T1000 (cell line): ENCODE measurements around the gene AFAP1.
A peak's percentile ranks its signal among the peaks of the same experiment; 100 is the strongest.

ENCODE experiments used
- DNase-seq: peaks from one replicate; lab custom pipeline; 2025; ENCODE audit warnings: mixed read lengths; lab: John Stamatoyannopoulos, UW

The AFAP1 gene

DNA sequence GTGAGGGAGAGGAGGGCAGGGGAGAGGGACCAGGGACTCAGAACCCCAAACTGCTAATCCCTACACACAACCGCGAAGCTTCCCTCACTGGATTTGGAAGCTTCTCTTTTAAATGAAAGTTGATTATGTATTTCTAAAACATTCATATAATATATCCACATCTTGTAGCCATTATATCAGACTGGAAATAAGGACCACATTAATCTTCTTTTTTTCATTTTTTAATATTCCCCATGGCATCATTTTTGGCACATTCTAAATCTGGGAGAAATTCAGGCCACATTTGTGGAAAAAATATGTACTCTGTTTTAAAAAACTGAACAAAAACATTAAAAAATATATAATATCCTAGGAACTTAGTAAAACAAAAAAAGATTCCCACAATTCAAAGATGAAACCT, 97.8 kb downstream of the AFAP1 start:
- no peak for DNase-seq

DNA sequence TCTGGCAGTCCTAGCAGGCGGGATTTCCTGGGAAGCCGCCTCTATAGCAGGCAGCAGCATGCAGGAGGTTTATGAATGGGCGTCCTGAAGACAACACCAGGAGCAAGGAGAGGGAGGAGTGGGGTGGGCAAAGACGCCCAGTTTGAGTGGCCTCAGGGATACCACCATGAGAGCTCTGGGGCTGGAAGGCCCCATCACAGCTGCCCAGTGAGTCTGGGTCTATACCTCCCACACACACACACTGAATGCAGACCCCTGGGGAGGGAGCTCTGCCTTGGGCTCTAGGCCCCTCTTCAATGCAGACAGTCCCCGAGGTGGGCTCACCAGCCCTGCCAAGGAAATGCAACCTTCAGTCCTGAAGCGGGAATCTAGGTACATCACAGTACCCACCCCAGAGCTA, 98.6 kb downstream of the AFAP1 start:
- DNase-seq = no peak

DNA sequence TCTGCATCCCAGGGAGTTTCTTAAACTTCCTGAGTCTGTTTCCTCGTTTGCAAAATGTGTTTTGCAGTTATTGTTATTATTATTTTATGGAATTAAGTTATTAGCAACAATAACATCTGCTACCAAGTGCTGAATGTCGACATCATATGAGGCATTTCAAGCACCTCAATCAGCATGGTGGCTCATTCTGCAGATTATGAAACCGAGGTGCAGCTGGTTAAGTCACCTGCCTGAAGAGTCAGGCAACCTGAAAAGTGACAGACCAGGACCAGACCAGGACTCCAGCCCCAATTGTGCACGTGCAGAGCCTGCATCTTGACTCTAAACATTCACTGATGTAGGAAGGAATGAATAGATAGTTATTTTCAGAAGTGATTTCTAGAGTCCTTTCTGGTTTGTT, 99.8 kb downstream of the AFAP1 start:
- DNase-seq = no peak

DNA sequence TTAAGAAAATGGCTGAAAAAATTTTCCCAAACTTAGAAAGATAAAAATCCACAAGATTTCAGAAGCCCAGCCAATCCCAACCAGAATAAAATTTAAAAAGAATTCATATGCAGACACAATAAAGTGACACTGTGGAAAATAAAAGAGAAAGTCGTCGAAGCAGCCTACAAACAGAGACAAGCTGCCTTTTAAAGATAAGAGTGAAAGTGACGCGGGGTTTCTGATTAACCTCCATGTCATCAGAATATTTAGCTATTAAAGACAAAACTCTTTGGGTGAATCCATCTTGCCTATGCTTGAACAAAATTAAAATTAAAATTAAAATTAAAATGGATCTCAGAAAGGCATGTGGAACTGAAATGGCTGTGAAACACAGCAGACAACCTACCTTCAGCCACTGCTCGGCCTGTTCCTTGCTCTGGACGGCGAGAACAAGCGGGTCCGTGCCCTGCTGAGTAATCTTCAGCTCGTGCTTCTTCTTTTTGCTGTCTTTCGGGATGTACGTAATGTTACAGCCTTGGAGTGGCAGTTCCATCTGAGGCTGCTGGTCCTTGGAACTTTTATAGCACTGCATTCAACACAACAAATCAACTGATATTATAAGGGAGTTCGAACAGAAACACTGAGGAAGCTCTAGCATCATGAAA, 101.4 kb downstream of the AFAP1 start:
- no peak for DNase-seq

DNA sequence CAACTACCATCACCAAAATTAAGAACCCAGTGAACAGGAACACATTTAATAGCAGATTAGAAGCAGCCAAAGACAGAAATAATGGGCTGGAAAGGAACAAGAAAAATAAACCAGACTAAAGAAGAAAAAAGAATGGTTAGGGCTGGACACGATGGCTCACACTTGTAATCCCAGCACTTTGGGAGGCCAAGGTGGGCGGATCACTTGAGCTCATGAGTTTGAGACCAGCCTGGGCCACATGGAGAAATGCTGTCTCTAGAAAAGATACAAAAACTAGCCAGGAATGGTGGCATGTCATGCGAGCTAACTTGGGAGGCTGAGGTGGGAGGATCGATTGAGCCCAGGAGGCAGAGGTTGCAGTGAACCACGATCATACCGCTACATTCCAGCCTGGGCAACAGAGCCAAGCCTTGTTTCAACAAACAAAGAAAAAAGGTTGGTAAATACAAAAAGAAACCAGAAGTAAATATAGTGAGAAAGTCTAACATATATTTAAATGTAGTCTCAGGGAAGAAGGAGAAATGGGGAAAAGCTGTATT, 102.0 kb downstream of the AFAP1 start:
- no peak for DNase-seq

DNA sequence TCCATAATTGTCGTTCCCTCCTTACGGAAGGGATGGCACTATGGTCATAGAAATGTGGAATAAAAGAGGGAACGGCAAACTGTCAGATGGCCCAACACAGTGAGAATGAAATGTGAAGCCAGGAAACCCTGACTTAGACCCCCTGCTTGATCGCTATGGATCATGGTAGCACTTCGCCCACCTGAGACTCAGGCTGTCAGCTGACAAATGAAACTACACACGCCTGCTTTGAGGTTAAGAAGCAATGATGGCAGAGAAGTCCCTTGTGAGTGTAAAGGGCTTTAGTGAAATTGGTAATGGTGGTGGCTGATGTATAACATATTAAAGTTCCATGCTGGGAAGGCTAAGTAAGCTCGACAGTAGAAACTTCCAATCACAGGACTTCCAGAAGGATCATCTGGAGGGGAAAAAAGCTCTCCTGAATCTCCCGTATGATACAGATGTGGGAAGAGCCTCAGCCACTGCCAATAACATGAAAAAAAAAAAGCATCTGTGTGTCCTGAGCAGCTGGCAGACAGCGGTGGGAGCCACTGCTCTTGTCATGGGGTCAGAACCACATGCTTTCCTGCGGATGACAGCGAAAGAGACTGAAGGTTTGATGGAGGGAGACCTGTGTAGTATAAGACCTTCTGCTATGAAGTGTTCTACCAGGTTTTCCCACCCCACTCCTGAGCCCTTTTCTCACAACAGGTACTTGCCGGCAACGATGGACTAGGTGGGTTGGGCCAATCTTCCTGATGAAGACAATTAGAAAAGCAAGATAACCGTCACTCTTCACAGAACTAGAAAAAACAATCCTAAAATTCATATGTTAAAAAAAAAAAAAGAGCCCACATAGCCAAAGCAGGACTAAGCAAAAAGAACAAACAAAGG, 107.6 kb downstream of the AFAP1 start:
- DNase-seq = no peak

DNA sequence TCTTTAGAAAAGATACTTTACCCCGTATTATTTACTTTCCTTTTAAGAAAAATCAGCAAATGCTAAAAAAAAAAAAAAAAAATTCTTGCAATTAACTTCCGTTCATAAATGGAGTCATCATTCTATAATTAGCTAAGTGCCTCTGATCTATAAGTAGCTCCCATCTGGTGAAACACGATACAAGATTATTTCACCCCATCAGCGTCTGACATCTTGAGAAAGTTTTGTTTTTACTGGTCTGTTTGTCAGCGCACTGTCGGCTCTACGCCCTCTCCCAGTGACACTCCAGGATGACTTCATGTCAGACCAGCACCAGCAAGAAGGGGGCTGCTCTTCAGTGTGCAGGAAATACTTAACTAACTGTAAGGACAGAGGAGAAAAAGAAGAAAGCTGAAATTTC, 108.3 kb downstream of the AFAP1 start:
- DNase-seq = no peak

DNA sequence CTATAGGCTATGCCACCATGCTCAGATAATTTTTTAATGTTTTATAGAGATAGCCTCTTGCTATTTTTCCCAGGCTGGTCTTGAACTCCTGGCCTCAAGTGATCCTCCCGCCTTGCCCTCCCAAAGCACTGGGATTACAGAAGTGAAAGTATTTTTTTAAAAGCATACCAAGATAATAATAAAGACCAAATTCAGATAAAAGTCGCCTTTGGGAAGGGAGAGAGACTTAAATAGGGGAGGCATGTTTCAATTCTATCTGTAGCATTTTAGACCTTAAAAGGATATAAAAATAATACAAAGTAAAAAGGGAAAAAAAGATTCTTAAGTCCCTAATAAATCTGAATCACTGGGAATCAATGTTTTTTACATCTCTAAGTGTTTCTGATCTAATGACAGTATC, 108.9 kb downstream of the AFAP1 start:
- no peak for DNase-seq

DNA sequence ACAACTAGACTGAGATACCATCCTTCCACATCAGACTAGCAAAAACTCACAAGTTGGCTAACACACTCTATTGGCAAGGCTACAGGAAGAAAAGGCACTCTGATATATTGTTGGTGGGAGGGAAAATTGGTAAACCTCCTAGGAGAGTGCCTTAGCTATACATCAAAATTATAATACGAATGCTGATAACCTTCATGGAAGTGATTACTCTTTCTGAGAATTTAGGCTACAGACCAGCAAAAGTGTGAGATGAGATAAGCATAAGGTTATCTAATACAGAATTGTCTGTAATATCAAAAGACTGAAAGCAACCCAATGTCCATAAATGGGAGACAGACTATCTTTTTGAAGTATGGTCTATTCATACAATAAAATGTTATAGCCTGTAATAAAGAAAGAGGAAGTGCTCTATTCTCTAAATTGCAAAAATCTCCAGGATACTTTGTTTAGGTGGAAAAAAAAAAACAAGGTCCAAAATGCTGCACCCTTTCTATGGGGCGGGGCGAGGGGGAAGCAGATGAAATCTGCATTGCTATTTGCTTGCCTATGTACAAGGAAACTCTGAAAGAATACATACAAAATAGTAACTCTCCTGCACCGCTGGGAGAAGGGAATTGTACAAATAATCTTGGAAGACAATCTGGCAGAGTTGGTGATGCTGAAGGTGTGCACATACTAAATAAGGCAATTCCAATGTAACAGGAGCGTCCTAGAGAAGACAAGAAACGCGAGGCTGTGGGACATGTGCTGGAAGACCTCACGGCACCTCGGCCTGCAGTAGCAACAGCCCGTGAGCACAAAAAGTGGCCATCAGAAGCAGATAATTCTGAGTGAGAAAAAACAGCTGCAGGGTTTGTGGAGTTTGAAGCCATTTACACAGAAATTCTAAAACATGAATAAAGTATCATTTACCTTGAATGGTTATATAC, 109.7 kb downstream of the AFAP1 start:
- DNase-seq = no peak

DNA sequence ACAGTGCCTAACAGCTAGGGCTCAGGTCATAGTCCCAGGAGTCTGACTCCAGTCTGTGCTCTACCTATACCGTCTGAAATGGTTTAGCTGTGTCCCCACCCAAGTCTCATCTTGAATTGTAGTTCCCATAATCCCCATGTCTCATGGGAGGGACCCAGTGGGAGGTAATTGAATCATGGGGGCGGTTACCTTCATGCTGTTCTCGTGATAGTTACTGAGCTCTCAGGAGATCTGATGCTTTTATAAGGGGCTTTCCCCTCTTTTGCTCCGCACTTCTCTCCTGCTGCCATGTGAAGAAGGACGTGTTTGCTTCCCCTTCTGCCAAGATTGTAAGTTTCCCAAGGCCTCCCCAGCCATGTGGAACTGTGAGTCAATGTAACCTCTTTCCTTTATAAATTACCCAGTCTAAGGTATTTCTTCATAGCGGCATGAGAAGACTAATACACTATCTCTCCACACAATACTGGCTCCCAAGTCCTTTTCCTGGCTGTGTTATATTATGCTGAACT, 110.8 kb downstream of the AFAP1 start:
- DNase-seq = peak; percentile 62

DNA sequence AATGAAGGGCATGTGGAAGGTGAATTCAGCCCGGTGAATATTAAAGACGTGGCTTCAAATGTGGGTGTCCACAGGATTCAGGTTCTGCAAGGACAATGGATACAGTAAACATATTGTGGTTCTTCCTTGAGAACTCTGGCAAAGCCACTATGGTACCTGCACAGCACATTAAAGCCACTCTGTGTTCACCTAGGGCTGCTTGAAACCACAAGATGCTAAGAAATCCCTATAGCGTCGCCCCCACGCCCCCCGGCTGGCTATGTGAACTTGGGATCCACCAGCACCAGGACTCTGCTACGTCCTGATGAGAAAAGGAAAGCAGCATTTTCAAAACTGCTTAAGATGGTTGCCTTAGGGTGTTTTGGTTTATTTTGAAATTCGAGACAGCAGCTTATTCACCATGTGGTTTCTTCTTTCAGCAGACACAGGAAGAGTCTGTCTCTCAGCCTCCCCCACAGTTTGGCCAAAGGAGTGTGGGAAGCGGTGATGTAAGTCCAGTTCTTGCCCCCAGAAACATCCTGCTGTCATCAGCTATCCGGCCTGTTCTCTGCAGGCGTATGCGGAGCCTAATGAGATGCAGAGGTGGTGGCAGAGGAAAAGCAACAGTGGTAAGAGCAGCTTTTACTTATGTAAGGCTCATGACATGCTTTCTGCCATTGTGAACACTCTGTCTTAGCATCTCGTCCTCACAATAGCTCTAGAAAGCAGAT, 111.5 kb downstream of the AFAP1 start:
- peak; percentile 68 for DNase-seq

DNA sequence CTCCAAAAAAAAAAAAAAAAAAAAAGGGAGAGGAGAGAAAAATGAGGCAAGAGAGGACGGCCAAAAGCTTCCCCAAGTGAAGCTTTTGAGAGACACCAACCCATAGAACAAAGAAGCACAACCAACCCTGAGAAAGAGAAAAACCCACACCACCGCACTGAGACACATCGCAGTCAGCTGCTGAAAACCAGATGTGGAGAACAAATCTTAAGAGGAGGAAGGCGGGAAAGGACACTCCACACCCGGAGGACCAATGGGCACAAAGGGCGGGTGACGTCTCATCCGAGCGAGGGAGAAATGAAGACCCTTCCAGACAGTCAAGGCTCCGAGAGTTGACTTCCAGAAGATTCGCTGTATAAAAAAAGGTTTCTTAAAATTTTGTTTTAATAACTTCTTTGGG, 112.1 kb downstream of the AFAP1 start:
- DNase-seq = no peak

DNA sequence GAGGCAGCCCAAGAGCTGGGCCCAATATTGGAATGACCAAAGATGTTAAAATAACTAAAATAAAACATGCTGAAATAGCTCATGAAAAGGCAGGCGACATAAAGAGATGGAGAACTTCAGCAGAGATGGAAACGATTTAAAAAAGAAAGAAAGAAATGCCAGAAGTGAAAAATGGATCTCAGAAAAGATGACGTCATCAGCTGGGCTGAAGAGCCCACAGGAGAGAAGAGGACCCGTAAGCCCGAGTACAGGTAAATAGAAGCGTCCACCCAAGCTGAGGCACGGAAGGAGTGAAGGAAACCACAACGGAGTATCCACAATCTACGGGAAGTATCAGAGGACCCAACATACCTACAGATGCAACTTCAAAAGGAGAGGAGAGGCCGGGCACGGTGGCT, 112.8 kb downstream of the AFAP1 start:
- DNase-seq = no peak

DNA sequence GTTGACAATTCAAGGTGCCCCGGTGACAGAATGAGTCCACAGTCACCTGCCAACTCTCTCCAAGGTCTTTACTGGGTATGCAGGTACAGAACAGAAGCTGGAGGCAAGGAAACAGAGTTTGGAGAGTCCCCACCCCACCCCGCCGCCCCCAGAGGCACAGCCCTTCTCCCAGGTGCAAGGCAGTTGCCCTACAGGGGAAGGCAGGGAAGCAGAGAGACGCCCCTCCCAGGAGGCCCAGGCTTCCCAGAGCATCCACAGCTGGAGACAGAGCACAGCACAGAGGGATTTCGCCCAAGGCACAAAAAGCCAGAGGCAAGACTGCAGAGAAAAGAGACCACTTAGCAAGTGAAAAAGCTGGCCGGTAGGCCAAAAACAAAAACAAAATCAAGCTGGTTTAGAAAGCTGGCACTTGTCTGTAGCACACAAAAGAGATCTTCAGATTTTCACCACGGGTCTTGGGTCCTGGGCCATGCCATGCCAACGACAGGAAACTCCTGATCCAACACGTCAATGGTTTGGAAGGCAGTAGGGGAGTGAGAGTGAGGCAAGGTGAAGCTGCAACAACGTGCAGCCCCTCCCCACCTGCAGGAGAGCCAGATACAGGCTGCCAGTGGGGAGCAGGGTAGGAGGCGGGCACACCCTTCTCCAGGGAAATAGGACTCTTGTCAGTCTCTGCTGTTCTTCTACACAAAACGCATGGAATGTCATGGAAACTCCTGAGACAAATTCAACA, 113.3 kb downstream of the AFAP1 start:
- no peak for DNase-seq

DNA sequence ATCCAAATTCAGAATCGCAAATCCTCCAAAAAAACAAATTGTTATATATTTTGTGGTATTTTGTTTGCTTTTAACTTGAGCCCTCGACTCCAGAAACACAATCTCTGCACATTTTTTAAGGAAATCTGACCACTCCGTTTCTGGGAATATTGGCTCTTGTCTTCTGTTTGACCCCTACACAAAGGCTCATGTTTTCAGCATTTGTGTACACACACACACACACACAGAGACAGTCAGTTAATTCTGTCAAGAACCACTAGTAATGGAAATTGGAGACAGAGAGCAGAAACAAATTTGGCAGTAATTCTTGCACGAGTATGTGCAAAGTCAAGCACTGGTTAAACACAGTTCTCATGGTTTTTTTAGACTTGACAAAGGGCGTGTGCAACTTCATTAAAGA, 115.4 kb downstream of the AFAP1 start:
- DNase-seq = no peak

DNA sequence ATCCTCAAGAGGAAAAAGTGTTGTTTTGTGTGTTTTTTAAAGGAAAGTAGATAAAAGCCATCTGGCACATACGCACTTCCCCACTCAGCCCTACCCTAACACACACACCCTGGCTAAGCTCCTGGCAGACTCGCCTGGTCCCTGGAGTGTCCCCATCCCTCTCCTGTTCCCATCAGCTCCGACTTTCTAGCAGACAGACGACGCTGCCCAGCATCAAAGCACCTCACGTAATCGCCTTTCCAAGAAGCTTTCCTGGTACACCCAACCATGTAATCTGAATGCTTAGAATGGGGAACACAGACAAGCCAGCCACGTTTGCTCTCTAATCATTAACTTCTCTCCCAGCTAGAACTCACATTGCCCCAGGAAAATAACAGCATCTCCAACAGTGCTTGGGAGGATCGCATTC, 116.2 kb downstream of the AFAP1 start:
- no peak for DNase-seq

DNA sequence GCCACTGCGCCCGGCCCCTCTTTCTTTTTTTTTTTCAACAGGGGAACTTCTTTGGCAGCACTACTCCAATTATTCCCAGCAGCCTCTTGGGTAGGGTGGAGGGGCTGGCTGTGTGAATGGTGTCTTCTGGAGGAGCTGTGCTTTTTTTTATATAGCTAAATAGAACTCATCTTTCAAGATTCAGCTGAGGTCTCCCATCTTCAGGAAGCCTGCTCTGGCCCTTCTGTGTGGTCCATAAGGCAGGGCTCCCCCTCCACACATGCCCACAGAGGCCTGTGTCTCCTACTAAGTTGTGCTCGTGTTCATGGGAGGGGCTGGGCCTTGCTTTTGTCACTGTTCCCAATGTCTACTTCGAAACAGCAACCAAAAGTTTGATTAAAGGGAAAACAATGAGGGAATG, 116.8 kb downstream of the AFAP1 start:
- no peak for DNase-seq

DNA sequence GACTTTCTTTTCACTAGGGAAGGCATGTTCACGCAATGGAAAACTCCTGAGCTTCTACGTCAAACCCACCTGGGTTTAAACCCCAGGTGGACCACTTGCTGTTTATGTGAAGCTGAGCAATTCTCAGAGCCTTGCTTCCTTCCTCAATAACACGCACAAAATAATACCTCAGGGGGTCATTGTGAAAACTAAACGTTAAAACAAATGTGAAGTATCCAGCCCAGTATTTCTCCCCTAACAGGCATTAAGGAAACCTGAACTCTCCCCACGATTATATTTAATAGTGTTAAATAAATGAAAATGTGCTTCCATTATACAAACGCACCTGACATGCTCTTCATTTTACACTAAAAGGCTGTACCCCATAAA, 117.5 kb downstream of the AFAP1 start:
- no peak for DNase-seq

DNA sequence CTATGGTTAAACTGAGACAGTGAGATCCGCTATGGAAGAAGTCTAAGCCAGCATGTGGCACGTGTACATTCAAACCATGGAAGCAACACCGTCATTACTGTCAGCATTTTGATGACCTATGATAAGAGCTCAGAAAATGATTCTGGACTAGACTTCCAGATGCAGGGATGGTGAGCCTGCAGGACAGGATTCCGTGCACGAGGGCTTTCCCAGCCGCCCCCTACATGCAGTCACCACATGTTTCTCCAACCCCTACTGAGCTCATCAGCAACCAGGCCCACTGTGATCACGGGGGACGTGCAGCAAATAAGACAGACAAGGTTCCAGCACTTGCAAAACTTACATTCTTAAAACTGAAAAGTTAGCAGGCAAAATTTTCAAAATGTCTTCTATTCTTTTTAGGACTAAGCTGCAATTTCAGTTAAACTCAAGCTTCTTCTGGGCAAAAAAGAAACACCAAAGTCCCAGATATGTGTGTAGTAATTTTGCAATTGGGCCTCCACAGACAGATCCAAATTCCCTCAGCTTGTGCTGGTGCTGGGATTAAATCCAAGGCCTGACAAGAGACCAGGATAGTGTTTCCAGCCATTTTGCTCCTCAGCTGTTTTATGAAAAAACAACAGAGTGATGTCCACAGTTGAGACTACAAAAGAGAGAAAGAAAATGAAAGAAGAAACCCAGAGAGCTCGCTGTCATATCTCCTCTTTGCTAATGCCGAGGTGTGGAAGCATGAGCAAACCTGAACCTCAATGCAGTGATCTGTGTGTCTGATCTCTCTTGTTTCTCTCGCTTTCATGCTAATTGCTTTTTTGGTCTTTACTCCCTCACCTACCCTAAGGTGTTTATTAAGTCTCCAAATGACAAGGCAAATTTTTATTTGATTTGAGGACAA, 118.2 kb downstream of the AFAP1 start:
- DNase-seq = no peak
